Umbilical cord (tissue), 2 donors: ENCODE data around the gene WHRN. TPM values are rescaled to one million over a fixed set of nuclear protein-coding genes. Genes with fewer than 3 reads are reported as not detected.
A peak's percentile ranks its signal among the peaks of the same experiment; 100 is the strongest.

Source experiments
- DNase-seq: peaks from one replicate; pipeline ENCODE4 v3.0.0-alpha.2; 2015; ENCODE audit warnings: low spot score
- total RNA-seq: library from RNA; depleted of rRNA; stranded (reverse); fragments of >200 nt; gene quantifications from one replicate; pipeline ENCODE4 v1.2.3, GENCODE V29; 2014; ENCODE audit warnings: low replicate concordance; ENCODE audit not compliant: insufficient read depth

The WHRN gene
- total RNA-seq, 1 donor from 2014 or later, result 3.1 TPM

GRCh38 chr9:114492991-114493390, 12.3 kb downstream of the WHRN start:
- no peak for DNase-seq

GRCh38 chr9:114491430-114492003, 13.8 kb downstream of the WHRN start:
- no peak for DNase-seq

GRCh38 chr9:114489928-114490327, 15.3 kb downstream of the WHRN start:
- no peak for DNase-seq

GRCh38 chr9:114488398-114489129, 16.7 kb downstream of the WHRN start:
- no peak for DNase-seq

GRCh38 chr9:114487607-114488300, 17.5 kb downstream of the WHRN start:
- DNase-seq, result peak; percentile 70

- no peak for DNase-seq
Measured at GRCh38 chr9:114486205-114486963, 18.9 kb downstream of the WHRN start.

- no peak for DNase-seq
Measured at GRCh38 chr9:114484854-114485443, 20.3 kb downstream of the WHRN start.

- DNase-seq, result no peak
Measured at GRCh38 chr9:114484215-114484853, 20.9 kb downstream of the WHRN start.

GRCh38 chr9:114483499-114483898, 21.8 kb downstream of the WHRN start:
- no peak for DNase-seq

GRCh38 chr9:114482593-114482992, 22.7 kb downstream of the WHRN start:
- DNase-seq, result no peak

GRCh38 chr9:114481789-114482188, 23.5 kb downstream of the WHRN start:
- DNase-seq, result no peak

- peak; percentile 89 for DNase-seq
Measured at GRCh38 chr9:114480746-114481435, 24.4 kb downstream of the WHRN start.

GRCh38 chr9:114478871-114479270, 26.4 kb downstream of the WHRN start:
- DNase-seq, result peak; percentile 66

- DNase-seq, result no peak
Measured at GRCh38 chr9:114478459-114478858, 26.8 kb downstream of the WHRN start.

GRCh38 chr9:114477642-114478041, 27.6 kb downstream of the WHRN start:
- no peak for DNase-seq

GRCh38 chr9:114476891-114477469, 28.3 kb downstream of the WHRN start:
- DNase-seq, result no peak

GRCh38 chr9:114475412-114476135, 29.7 kb downstream of the WHRN start:
- DNase-seq, result no peak

GRCh38 chr9:114474425-114474824, 30.8 kb downstream of the WHRN start:
- no peak for DNase-seq

- DNase-seq, result no peak
Measured at GRCh38 chr9:114473447-114473801, 31.8 kb downstream of the WHRN start.
